ENCODE measurements around the gene PUS7L. TPM values are rescaled to one million over a fixed set of nuclear protein-coding genes. Genes with fewer than 3 reads are reported as not detected.

The PUS7L gene
- total RNA-seq, 1 donor from 2014 or later: 7.4 TPM

DNA sequence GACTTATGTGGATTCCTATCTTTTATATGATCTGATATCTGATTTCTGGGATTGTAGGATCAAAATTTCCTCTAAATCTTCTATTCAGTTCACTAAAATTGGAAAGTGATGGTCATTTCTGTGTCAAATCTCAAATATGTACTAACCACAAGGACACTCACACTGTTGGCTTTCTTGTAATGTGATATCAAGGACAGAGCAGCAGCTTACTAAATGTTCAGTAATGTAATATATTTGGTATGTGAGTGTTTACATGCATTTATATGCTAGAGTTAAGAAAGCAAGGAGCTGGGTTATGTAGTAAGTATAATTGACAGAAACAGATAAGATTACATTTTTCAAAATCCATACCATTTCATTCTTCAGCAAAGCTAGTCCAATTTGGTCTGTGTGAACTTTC, 16.5 kb downstream of the PUS7L start:
- H3K4me3 Mint-ChIP-seq: no peak overlapping the region
- no peaks in the 10 kb centered on the region for H3K9me3 Mint-ChIP-seq
- TF ChIP-seq, protein P1, sequence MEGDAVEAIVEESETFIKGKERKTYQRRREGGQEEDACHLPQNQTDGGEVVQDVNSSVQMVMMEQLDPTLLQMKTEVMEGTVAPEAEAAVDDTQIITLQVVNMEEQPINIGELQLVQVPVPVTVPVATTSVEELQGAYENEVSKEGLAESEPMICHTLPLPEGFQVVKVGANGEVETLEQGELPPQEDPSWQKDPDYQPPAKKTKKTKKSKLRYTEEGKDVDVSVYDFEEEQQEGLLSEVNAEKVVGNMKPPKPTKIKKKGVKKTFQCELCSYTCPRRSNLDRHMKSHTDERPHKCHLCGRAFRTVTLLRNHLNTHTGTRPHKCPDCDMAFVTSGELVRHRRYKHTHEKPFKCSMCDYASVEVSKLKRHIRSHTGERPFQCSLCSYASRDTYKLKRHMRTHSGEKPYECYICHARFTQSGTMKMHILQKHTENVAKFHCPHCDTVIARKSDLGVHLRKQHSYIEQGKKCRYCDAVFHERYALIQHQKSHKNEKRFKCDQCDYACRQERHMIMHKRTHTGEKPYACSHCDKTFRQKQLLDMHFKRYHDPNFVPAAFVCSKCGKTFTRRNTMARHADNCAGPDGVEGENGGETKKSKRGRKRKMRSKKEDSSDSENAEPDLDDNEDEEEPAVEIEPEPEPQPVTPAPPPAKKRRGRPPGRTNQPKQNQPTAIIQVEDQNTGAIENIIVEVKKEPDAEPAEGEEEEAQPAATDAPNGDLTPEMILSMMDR (conservative IDR thresholded peaks at IDR 0.05): no peak
- no peak overlapping the region for H3K27ac Mint-ChIP-seq
- no peaks in the 10 kb centered on the region for H3K27me3 Mint-ChIP-seq
- no peak for DNase-seq (ENCODE audit: extremely low spot score, unreplicated experiment)
- peaks cover 9% of the 10 kb centered on the region for H3K36me3 Mint-ChIP-seq
- H3K4me1 Mint-ChIP-seq (ENCODE audit: unreplicated experiment): no peaks in the 10 kb centered on the region

DNA sequence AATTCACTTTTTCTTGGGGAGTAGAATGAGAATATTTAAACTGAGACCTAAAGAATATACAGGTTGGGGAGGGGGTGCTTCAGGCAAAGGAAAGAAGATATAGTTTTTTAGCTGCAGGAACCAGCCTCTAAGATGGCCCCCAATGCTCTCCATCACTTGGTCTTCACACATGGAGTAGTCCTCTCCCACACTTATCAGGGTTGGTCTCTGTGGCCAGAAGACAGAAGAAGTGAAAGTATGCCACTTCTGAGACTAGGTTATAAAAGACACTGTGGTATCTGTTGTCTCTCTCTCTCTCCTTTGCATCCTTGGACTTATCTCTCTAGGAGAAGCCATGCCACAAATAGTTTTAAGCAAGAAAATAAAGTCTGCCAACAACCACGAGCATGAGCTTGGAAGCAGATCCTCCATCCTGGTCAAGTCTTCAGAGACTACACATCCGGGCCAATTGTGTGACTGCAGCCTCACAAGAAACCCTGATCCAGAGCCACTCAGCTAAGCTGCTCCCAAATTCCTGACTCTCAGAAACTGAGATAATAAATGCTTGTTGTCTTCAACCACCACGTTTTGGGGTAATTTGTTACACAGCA, 18.0 kb downstream of the PUS7L start:
- no peak for DNase-seq (ENCODE audit: extremely low spot score, unreplicated experiment)
- Mint-ChIP-seq H3K27me3 (no peaks in the 10 kb centered on the region), H3K36me3 (peaks cover 9% of the 10 kb centered on the region), H3K27ac (no peak overlapping the region), H3K4me3 (no peak overlapping the region), H3K9me3 (no peaks in the 10 kb centered on the region), H3K4me1 (ENCODE audit: unreplicated experiment) (no peaks in the 10 kb centered on the region)
- TF ChIP-seq, protein P1 (conservative IDR thresholded peaks at IDR 0.05): no peak

DNA sequence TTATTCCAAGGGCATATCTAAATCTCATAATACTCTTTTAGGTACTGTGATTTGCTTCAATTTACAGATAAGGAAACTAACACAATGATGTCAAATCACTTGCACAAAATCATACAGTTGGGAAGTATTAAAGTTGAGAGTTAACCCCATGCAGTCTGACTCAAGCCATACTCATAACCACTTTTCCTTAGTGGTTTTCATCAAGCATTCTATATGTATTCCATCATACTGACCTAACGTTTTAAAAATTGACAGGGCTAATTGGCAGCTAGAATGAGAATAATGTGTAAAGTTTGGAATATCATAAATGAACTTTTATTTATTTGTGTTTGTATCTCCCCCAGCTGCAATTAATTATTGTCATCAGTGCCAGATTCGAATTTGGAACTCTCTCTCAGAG, 20.9 kb downstream of the PUS7L start:
- TF ChIP-seq, protein P1 (conservative IDR thresholded peaks at IDR 0.05): no peak
- no peaks in the 10 kb centered on the region for H3K4me1 Mint-ChIP-seq (ENCODE audit: unreplicated experiment)
- DNase-seq (ENCODE audit: extremely low spot score, unreplicated experiment): no peak
- H3K9me3 Mint-ChIP-seq: no peaks in the 10 kb centered on the region
- peaks cover 4% of the 10 kb centered on the region for H3K36me3 Mint-ChIP-seq
- H3K27me3 Mint-ChIP-seq: no peaks in the 10 kb centered on the region
- no peak overlapping the region for H3K27ac Mint-ChIP-seq
- no peak overlapping the region for H3K4me3 Mint-ChIP-seq

GRCh38 chr12:43736927-43737440, 21.6 kb downstream of the PUS7L start:
- DNase-seq (ENCODE audit: extremely low spot score, unreplicated experiment): no peak
- H3K4me1 Mint-ChIP-seq (ENCODE audit: unreplicated experiment): no peaks in the 10 kb centered on the region
- no peak overlapping the region for H3K27ac Mint-ChIP-seq

GRCh38 chr12:43733687-43734086, 24.9 kb downstream of the PUS7L start:
- no peak for DNase-seq (ENCODE audit: extremely low spot score, unreplicated experiment)
- no peak overlapping the region for H3K4me3 Mint-ChIP-seq
- no peaks in the 10 kb centered on the region for H3K4me1 Mint-ChIP-seq (ENCODE audit: unreplicated experiment)
- H3K27ac Mint-ChIP-seq: no peak overlapping the region
- peaks cover 4% of the 10 kb centered on the region for H3K36me3 Mint-ChIP-seq
- TF ChIP-seq, protein P1 (conservative IDR thresholded peaks at IDR 0.05): no peak
- no peaks in the 10 kb centered on the region for H3K27me3 Mint-ChIP-seq
- no peaks in the 10 kb centered on the region for H3K9me3 Mint-ChIP-seq

More at GRCh38 chr12:43736927-43737440, 21.6 kb downstream of the PUS7L start:
- Mint-ChIP-seq H3K27me3 (no peaks in the 10 kb centered on the region), H3K36me3 (peaks cover 4% of the 10 kb centered on the region), H3K4me3 (no peak overlapping the region), H3K9me3 (no peaks in the 10 kb centered on the region)
- TF ChIP-seq, protein P1 (conservative IDR thresholded peaks at IDR 0.05): no peak
